Immature natural killer cell (primary cell): Measurements from ENCODE around the gene RNF111. TPM values are rescaled to one million over a fixed set of nuclear protein-coding genes. Genes with fewer than 3 reads are reported as not detected.
"Not testable (repeated sequence)": the region's sequence is repeated elsewhere in the genome, so short reads cannot be mapped to it uniquely, and the experiment has no call there.

ENCODE experiments used
- DNase-seq, 3 donors: peaks; one replicate each; pipeline ENCODE4 v3.0.0; 2022; ENCODE audit warnings: mixed read lengths in 1 of 3
- H3K27ac Mint-ChIP-seq, 6 donors: one replicate each; pipeline ENCODE4 v1.8.0; 2020; ENCODE audit warnings: mixed read lengths in 6 of 6, mild to moderate bottlenecking in 5 of 6, inconsistent platforms in 4 of 6, moderate library complexity in 3 of 6
- H3K27me3 Mint-ChIP-seq, 3 donors: one replicate each; pipeline ENCODE4 v1.8.0; 2020 to 2021; ENCODE audit warnings: low read depth in 3 of 3, mild to moderate bottlenecking in 3 of 3, mixed read lengths in 3 of 3, moderate library complexity in 3 of 3, inconsistent platforms in 1 of 3
- H3K36me3 Mint-ChIP-seq, 3 donors: one replicate each; pipeline ENCODE4 v1.8.0; 2020; ENCODE audit warnings: mixed read lengths in 3 of 3, inconsistent platforms in 2 of 3, mild to moderate bottlenecking in 2 of 3
- H3K4me1 Mint-ChIP-seq, 2 donors: one replicate each; pipeline ENCODE4 v1.8.0; 2020; ENCODE audit warnings: inconsistent platforms in 2 of 2, mild to moderate bottlenecking in 2 of 2, mixed read lengths in 2 of 2, moderate library complexity in 1 of 2
- H3K4me3 Mint-ChIP-seq, 5 donors: one replicate each; pipeline ENCODE4 v1.8.0; 2020; ENCODE audit warnings: mild to moderate bottlenecking in 5 of 5, mixed read lengths in 5 of 5, inconsistent platforms in 3 of 5, moderate library complexity in 3 of 5
- H3K9me3 Mint-ChIP-seq, 6 donors: one replicate each; pipeline ENCODE4 v1.8.0; 2020; ENCODE audit warnings: mild to moderate bottlenecking in 6 of 6, mixed read lengths in 6 of 6, inconsistent platforms in 4 of 6, moderate library complexity in 3 of 6
- polyA plus RNA-seq, 3 donors: library from polyadenylated mRNA; unstranded; fragments of 300-500 nt; fragmentation: Illumina TruSeq; gene quantifications; one replicate each; pipeline ENCODE4 v1.2.3, GENCODE V29; 2021

Gene RNF111
- polyA plus RNA-seq, 3 donors from 2014 or later = 8.1 to 19.1 (median 10.8) TPM

DNA sequence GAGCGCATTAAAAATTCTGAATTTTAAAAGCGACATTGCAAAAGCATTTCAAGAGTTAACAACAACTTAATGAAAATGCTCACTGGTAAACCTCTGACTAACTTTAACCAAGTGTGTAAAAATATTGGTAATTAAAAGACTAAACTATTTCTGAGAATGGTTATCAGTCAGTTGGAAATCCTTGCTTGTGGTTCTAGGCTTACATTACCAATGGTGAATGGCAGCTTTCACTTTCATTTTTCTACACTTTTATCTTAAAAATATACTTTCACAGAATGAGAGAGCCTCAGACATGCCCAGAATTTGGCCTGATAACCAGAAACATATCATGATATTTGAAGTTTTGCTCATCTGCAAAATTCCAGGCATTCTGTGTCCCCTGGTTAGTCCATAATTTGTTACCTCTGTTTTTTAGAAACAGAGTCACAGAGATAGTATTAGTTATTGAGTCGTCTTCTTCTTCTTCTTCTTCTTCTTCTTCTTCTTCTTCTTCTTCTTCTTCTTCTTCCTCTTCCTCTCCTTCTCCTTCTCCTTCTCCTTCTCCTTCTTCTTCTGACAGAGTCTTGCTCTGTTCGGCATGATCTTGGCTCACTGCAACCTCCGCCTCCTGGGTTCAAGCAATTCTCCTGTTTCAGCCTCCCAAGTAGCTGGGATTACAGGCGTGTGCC, 5.5 kb upstream of the RNF111 start:
- Mint-ChIP-seq H3K27me3 (peaks cover 0 to 5% (median 3%) of the 10 kb centered on the region in 3 donors), H3K4me1 (peaks cover 28 to 33% of the 10 kb centered on the region in 2 donors), H3K36me3 (no peaks in the 10 kb centered on the region), H3K27ac (peak overlapping the region in 5 of 6 donors; percentile 44 to 73 (median 53)), H3K4me3 (peak overlapping the region in 4 of 5 donors; percentile 41 to 56 (median 50)), H3K9me3 (no peaks in the 10 kb centered on the region)
- peak; percentile 12 to 23 (median 14) for DNase-seq

DNA sequence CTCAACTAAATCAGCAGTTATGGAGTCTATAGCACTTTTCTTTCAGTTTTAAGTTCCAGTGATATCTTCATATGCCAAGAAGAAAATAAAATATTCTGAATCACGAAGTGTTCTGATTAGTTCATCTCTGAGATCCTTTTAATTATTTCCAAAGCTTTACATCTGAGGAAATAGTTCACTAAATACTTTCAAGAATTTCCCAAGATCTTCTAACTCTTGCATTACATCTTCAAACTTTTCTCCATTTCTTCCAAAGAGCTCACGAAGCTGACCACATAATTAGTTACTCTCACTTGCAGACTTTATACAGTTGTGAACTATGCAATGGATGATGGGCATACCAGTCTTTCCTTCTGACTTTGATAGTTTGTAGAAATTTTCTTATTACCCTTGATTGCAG, 4.2 kb upstream of the RNF111 start:
- no peak overlapping the region for H3K27ac Mint-ChIP-seq
- no peak for DNase-seq
- no peaks in the 10 kb centered on the region for H3K36me3 Mint-ChIP-seq
- H3K27me3 Mint-ChIP-seq = peaks cover 9 to 14% (median 13%) of the 10 kb centered on the region in 3 donors
- peaks cover 36 to 45% of the 10 kb centered on the region in 2 donors for H3K4me1 Mint-ChIP-seq
- H3K9me3 Mint-ChIP-seq = no peaks in the 10 kb centered on the region
- no peak overlapping the region for H3K4me3 Mint-ChIP-seq

GRCh38 chr15:58985443-58985842, 2.0 kb upstream of the RNF111 start:
- Mint-ChIP-seq H3K27ac (peak overlapping the region in 1 of 6 donors; percentile 7), H3K36me3 (no peaks in the 10 kb centered on the region), H3K4me1 (peaks cover 49 to 54% of the 10 kb centered on the region in 2 donors), H3K9me3 (no peaks in the 10 kb centered on the region), H3K4me3 (peak overlapping the region in 1 of 5 donors; percentile 68), H3K27me3 (peaks cover 10 to 12% (median 11%) of the 10 kb centered on the region in 3 donors)
- no peak for DNase-seq

DNA sequence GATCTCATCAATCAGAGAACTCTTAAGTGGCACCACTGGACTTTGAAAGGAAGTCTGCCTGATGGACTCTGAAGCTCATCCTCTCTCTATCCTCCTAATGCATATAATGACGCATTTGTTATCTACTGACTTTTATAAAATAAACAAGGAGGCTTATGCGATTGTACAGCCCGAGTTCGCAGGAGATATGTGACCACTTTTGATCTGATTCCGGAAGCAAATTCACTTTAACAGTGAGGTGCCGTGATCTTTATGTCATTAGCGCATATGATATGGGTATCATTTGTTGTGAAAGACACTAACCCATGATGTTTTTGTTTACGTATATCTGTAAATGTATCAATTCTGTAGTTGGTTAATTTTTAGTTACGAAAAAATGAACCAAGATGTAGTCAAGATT, 427 bp upstream of the RNF111 start:
- Mint-ChIP-seq H3K27ac (peak overlapping the region; percentile 83 to 94 (median 92)), H3K4me1 (peaks cover 50 to 56% of the 10 kb centered on the region in 2 donors), H3K4me3 (peak overlapping the region; percentile 91 to 97 (median 93)), H3K36me3 (peaks cover 0 to 6% (median 6%) of the 10 kb centered on the region in 3 donors), H3K27me3 (peaks cover 10 to 12% (median 11%) of the 10 kb centered on the region in 3 donors), H3K9me3 (no peaks in the 10 kb centered on the region)
- no peak for DNase-seq

GRCh38 chr15:58988006-58988785, 733 bp downstream of the RNF111 start:
- peaks cover 0 to 6% (median 6%) of the 10 kb centered on the region in 3 donors for H3K36me3 Mint-ChIP-seq
- H3K27ac Mint-ChIP-seq = peak overlapping the region; percentile 83 to 94 (median 92)
- peaks cover 10 to 12% (median 11%) of the 10 kb centered on the region in 3 donors for H3K27me3 Mint-ChIP-seq
- DNase-seq = peak in 1 of 3 donors; percentile 30
- peaks cover 48 to 56% of the 10 kb centered on the region in 2 donors for H3K4me1 Mint-ChIP-seq
- H3K4me3 Mint-ChIP-seq = peak overlapping the region; percentile 91 to 97 (median 93)
- H3K9me3 Mint-ChIP-seq = no peaks in the 10 kb centered on the region

- DNase-seq = no peak
- Mint-ChIP-seq H3K27ac (peak overlapping the region in 2 of 6 donors; percentile 20 to 26), H3K4me3 (no peak overlapping the region), H3K4me1 (peaks cover 52 to 64% of the 10 kb centered on the region in 2 donors), H3K9me3 (no peaks in the 10 kb centered on the region), H3K27me3 (peaks cover 9 to 11% (median 10%) of the 10 kb centered on the region in 3 donors), H3K36me3 (peaks cover 0 to 10% (median 6%) of the 10 kb centered on the region in 3 donors)
Measured at GRCh38 chr15:58992181-58992580, 4.7 kb downstream of the RNF111 start.

DNA sequence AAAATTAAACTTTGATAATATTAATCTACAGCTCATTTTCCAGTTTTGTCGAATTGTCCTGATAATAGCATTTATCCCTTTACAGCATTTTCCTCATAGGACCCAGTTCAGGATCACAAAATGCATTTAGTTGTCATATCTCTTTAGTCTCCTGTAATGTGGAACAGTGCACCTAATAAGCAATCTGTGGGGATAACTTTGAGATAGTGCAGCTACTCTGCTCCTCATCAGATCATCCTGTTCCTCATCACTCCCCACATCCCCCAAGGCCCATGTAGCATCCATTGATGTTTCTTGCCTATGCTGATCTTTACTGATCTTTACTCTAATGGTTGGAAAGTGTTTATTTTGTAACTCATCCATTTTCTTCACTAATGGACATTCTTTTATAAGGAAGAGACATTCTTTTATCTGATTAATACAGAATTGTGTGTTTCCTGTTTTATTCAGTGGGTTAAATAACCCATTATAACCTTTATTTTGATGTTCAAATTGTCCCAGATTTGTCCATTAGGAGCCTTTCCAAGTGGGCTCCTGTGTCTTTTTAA, 7.5 kb downstream of the RNF111 start:
- DNase-seq = no peak
- Mint-ChIP-seq H3K4me1 (peaks cover 34 to 53% of the 10 kb centered on the region in 2 donors), H3K27ac (peak overlapping the region in 4 of 6 donors; percentile 1 to 59 (median 38)), H3K9me3 (no peaks in the 10 kb centered on the region), H3K27me3 (peaks cover 0 to 1% (median 0%) of the 10 kb centered on the region in 3 donors), H3K4me3 (no peak overlapping the region), H3K36me3 (peaks cover 0 to 10% (median 6%) of the 10 kb centered on the region in 3 donors)

GRCh38 chr15:58999694-59000093, 12.2 kb downstream of the RNF111 start:
- H3K4me3 Mint-ChIP-seq = no peak overlapping the region
- H3K9me3 Mint-ChIP-seq = no peaks in the 10 kb centered on the region
- peaks cover 0 to 4% (median 0%) of the 10 kb centered on the region in 3 donors for H3K27me3 Mint-ChIP-seq
- peak overlapping the region in 1 of 6 donors; percentile 76 for H3K27ac Mint-ChIP-seq
- peaks cover 0 to 8% (median 5%) of the 10 kb centered on the region in 3 donors for H3K36me3 Mint-ChIP-seq
- no peak for DNase-seq
- peaks cover 30 to 63% of the 10 kb centered on the region in 2 donors for H3K4me1 Mint-ChIP-seq

- DNase-seq, H3K9me3 Mint-ChIP-seq, H3K36me3 Mint-ChIP-seq, H3K27ac Mint-ChIP-seq, H3K4me3 Mint-ChIP-seq, H3K27me3 Mint-ChIP-seq: not testable (repeated sequence)
- peaks cover 25 to 57% of the 10 kb centered on the region in 2 donors for H3K4me1 Mint-ChIP-seq
Measured at GRCh38 chr15:59000251-59000650, 12.8 kb downstream of the RNF111 start.

DNA sequence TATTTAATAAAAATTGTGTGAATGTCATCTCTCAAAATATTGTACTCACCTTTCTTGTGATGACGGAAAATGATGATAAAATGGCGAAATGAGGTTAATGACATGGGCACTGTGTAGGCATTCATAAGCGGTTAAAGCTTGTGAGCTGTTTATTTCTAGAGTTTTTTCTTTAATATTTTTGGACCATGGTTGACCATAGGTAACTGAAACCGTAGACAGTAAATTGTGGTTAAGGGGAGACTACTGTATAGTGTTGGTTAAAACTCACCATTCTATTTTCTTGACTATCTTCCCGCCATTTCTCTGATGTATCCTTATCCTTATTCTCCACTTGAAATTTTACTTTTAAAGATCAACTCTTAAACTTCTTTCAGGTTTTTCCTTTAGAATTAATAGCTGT, 14.5 kb downstream of the RNF111 start:
- peaks cover 0 to 4% (median 0%) of the 10 kb centered on the region in 3 donors for H3K27me3 Mint-ChIP-seq
- no peak overlapping the region for H3K4me3 Mint-ChIP-seq
- peaks cover 5 to 13% (median 7%) of the 10 kb centered on the region in 3 donors for H3K36me3 Mint-ChIP-seq
- H3K27ac Mint-ChIP-seq = no peak overlapping the region
- DNase-seq = no peak
- H3K9me3 Mint-ChIP-seq = no peaks in the 10 kb centered on the region
- peaks cover 29 to 55% of the 10 kb centered on the region in 2 donors for H3K4me1 Mint-ChIP-seq

DNA sequence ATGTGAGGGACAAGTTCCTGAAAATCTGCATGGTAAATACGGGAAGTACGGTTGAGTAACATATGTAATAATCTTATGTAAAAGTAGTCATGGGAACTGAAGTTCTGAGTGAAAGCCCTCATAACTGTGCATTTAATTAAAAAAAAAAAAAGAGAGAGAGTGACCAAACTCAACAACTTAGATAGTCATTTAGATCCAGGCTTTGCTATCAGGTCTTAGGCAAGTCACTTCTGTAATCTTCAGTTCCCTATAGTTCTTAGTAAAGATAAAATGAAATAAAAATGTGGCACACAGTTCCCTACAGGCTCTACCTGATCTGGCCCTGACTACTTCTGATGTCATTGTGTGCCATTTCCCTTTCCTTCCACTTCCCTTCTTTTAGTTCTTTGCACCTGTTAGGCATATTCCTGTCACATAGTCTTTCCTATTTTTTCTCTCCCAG, 15.0 kb downstream of the RNF111 start:
- Mint-ChIP-seq H3K27me3 (peaks cover 0 to 3% (median 0%) of the 10 kb centered on the region in 3 donors), H3K27ac (peak overlapping the region in 3 of 6 donors; percentile 0 to 25 (median 3)), H3K36me3 (peaks cover 5 to 13% (median 7%) of the 10 kb centered on the region in 3 donors), H3K4me1 (peaks cover 28 to 56% of the 10 kb centered on the region in 2 donors), H3K4me3 (no peak overlapping the region), H3K9me3 (no peaks in the 10 kb centered on the region)
- no peak for DNase-seq

GRCh38 chr15:59005579-59005978, 18.1 kb downstream of the RNF111 start:
- H3K4me1 Mint-ChIP-seq = peaks cover 26 to 56% of the 10 kb centered on the region in 2 donors
- H3K36me3 Mint-ChIP-seq = peaks cover 5 to 13% (median 7%) of the 10 kb centered on the region in 3 donors
- H3K27ac Mint-ChIP-seq = no peak overlapping the region

DNA sequence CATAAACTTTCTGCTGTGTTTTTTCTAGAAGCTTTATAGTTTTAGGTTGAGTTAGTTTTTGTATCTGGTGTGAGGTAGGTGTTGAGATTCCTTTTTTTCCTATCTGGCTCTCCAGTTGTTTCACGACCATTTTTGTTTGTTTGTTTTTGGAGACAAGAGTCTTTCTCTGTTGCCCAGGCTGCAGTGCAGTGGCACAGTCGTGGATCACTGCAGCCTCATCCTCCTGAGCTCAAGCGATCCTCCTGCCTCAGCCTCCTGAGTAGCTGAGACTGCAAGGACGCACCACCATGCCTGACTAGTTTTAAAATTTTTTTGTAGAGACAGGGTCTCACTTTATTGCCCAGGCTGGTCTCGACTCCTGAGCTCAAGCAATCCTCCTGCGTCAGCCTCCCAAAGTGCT, 20.6 kb downstream of the RNF111 start:
- Mint-ChIP-seq H3K27me3 (peaks cover 0 to 2% (median 0%) of the 10 kb centered on the region in 3 donors), H3K27ac (no peak overlapping the region), H3K36me3 (peaks cover 5 to 13% (median 7%) of the 10 kb centered on the region in 3 donors), H3K4me3 (no peak overlapping the region), H3K4me1 (peaks cover 21 to 46% of the 10 kb centered on the region in 2 donors), H3K9me3 (no peaks in the 10 kb centered on the region)
- no peak for DNase-seq

More at GRCh38 chr15:59005579-59005978, 18.1 kb downstream of the RNF111 start:
- DNase-seq = no peak
- Mint-ChIP-seq H3K4me3 (no peak overlapping the region), H3K27me3 (peaks cover 0 to 2% (median 0%) of the 10 kb centered on the region in 3 donors), H3K9me3 (no peaks in the 10 kb centered on the region)
